Mesothelial cell of epicardium (in vitro differentiated cells): ENCODE results near the gene SPON1. TPM values are rescaled to one million over a fixed set of nuclear protein-coding genes. Genes with fewer than 3 reads are reported as not detected.

Experiments used
- DNase-seq, 2 experiments: peaks; one replicate each; pipeline ENCODE4 v3.0.0; 2021; ENCODE audit warnings: low spot score in 2 of 2; ENCODE audit not compliant: unreplicated experiment in 2 of 2
- H3K27ac Mint-ChIP-seq: 2 replicates; pipeline ENCODE4 v1.8.0; 2021; ENCODE audit warnings: mixed read lengths
- H3K27me3 Mint-ChIP-seq: 2 replicates; pipeline ENCODE4 v1.8.0; 2021; ENCODE audit warnings: low read depth, mixed read lengths
- H3K36me3 Mint-ChIP-seq: 2 replicates; pipeline ENCODE4 v1.8.0; 2021; ENCODE audit warnings: mixed read lengths
- H3K4me1 Mint-ChIP-seq: 2 replicates; pipeline ENCODE4 v1.8.0; 2021; ENCODE audit warnings: mixed read lengths
- H3K4me3 Mint-ChIP-seq: 2 replicates; pipeline ENCODE4 v1.8.0; 2021; ENCODE audit warnings: mild to moderate bottlenecking, moderate library complexity, mixed read lengths
- H3K9me3 Mint-ChIP-seq: 2 replicates; pipeline ENCODE4 v1.8.0; 2021; ENCODE audit warnings: mixed read lengths
- total RNA-seq: library from RNA; stranded (reverse); gene quantifications from 3 replicates; pipeline ENCODE4 v1.2.1, GENCODE V29; 2021
- TF ChIP-seq, protein P1 (sequence below): fragments of 200-600 bp; sonication (generic); IDR thresholded peaks from one replicate; pipeline ENCODE4 v1.5.0; 2021; ENCODE audit warnings: antibody characterized with exemption; ENCODE audit not compliant: unreplicated experiment

The SPON1 gene
- total RNA-seq, 1 donor from 2014 or later = 30.9 TPM

DNA sequence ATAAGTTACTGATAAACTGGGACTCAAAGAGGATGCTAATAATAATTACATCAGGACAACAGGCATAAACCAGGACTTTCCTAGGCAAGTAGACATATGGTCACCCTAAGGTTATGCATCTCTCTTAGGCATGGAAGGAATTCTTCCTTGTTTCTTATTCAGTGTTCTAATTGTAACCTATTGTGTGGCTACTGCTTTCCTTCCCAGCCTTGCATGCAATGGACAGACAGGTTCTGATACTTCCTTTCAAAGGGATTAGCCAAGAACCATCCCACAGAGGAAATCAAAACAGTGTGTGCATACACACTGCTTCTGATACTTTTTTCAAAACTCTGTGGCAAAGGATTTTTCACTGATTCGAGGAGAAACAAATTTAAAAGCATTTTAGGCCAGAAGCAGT, 348.2 kb downstream of the SPON1 start:
- Mint-ChIP-seq H3K36me3 (no peaks in the 10 kb centered on the region), H3K4me1 (peaks cover 9% of the 10 kb centered on the region), H3K27ac (no peak overlapping the region), H3K9me3 (no peaks in the 10 kb centered on the region), H3K4me3 (no peak overlapping the region), H3K27me3 (no peaks in the 10 kb centered on the region)
- TF ChIP-seq, protein P1, sequence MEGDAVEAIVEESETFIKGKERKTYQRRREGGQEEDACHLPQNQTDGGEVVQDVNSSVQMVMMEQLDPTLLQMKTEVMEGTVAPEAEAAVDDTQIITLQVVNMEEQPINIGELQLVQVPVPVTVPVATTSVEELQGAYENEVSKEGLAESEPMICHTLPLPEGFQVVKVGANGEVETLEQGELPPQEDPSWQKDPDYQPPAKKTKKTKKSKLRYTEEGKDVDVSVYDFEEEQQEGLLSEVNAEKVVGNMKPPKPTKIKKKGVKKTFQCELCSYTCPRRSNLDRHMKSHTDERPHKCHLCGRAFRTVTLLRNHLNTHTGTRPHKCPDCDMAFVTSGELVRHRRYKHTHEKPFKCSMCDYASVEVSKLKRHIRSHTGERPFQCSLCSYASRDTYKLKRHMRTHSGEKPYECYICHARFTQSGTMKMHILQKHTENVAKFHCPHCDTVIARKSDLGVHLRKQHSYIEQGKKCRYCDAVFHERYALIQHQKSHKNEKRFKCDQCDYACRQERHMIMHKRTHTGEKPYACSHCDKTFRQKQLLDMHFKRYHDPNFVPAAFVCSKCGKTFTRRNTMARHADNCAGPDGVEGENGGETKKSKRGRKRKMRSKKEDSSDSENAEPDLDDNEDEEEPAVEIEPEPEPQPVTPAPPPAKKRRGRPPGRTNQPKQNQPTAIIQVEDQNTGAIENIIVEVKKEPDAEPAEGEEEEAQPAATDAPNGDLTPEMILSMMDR = no peak
- DNase-seq = no peak

DNA sequence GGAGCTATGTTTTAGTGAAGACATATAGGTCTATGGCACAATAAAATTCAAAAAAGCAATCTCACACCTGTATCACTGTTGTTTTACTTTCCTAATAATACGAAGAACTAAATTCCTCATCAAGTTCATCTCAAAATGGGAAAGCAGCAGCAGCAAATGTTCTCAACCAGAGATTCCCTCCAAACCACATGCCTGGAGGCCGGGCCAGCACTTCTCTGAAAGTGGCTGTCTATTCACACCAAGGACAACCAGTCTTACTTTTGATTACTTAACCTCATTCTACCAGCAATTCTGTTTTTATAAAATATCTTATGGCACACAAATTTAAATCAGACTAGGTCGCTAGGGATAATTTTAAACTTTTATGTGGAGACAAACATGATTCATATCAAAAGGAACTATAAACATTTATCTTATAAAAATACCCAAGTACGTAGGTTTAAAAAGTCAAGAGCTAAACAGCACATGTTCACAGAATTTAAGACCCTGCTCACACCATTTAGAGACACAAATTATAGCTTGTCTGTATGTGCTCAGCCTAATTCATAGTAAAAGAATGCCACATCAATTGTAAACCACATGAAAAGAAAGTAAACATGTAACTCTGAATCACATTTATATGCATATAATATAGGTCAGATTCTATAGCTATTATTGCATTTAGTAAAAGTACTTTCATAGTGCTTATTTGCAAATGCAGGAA, 350.4 kb downstream of the SPON1 start:
- no peak overlapping the region for H3K4me3 Mint-ChIP-seq
- H3K4me1 Mint-ChIP-seq = peaks cover 10% of the 10 kb centered on the region
- TF ChIP-seq, protein P1 = no peak
- H3K9me3 Mint-ChIP-seq = no peaks in the 10 kb centered on the region
- no peak for DNase-seq
- H3K27ac Mint-ChIP-seq = peak overlapping the region; percentile 47
- H3K36me3 Mint-ChIP-seq = no peaks in the 10 kb centered on the region
- no peaks in the 10 kb centered on the region for H3K27me3 Mint-ChIP-seq

DNA sequence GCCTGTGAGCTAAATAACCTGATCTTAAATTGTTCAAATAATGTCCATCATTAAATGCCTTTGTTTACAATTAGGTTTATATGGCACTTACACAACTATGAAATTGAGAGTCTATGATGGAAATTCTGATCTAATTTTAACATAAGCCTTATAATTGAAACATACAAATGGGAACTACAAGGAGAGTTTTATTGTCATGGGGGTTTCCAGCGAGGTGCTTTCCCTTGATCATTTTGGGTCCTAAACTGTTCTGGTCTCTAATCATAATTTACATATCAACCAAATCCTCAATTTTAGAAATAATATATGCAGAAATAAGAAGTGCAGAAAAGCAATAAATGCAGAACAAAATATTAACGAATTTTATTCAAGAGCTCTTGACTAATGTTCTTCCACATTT, 351.6 kb downstream of the SPON1 start:
- H3K27me3 Mint-ChIP-seq = no peaks in the 10 kb centered on the region
- TF ChIP-seq, protein P1 = no peak
- no peak for DNase-seq
- peaks cover 8% of the 10 kb centered on the region for H3K4me1 Mint-ChIP-seq
- H3K36me3 Mint-ChIP-seq = no peaks in the 10 kb centered on the region
- no peak overlapping the region for H3K4me3 Mint-ChIP-seq
- no peaks in the 10 kb centered on the region for H3K9me3 Mint-ChIP-seq
- no peak overlapping the region for H3K27ac Mint-ChIP-seq

DNA sequence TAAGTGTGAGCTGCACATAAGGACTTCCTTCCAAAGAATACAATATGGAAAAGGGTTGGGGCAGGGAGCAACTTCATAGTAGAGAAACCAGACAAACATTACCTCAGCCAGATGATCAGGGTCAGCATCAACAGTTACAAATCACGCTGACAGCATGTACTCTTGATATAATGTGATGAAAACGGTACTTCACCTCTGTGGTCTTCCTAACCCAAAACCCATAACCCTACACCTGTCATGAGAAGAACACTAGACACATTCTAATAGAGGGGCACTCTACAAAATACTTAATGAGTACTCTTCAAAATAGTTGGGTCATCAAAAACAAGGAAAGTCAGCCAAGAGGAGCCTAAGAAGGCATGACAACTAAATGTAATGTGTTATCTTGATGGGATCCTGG, 352.6 kb downstream of the SPON1 start:
- no peaks in the 10 kb centered on the region for H3K36me3 Mint-ChIP-seq
- H3K9me3 Mint-ChIP-seq = no peaks in the 10 kb centered on the region
- TF ChIP-seq, protein P1 = no peak
- DNase-seq = no peak
- no peaks in the 10 kb centered on the region for H3K27me3 Mint-ChIP-seq
- no peak overlapping the region for H3K4me3 Mint-ChIP-seq
- peaks cover 14% of the 10 kb centered on the region for H3K4me1 Mint-ChIP-seq
- no peak overlapping the region for H3K27ac Mint-ChIP-seq
